GM23338 (cell line): ENCODE results near the gene ACTG1. TPM values are rescaled to one million over a fixed set of nuclear protein-coding genes. Genes with fewer than 3 reads are reported as not detected.

Experiments
- ATAC-seq: fragments of 200-7000 bp; cut with Tn5 transposase; 3 replicates; pipeline ENCODE4 v1.9.1; 2020
- DNase-seq: peaks from one replicate; pipeline ENCODE4 v3.0.0-alpha.2; 2015; ENCODE audit warnings: low spot score
- H2AFZ ChIP-seq: fragments of 200-600 bp; sonication (generic); 2 replicates; pipeline ENCODE4 v1.8.0; 2016; ENCODE audit warnings: antibody characterized with exemption, mild to moderate bottlenecking, moderate library complexity
- H3F3A ChIP-seq: fragments of 200-600 bp; sonication (generic); replicated peaks from 2 replicates; pipeline ENCODE4 v1.8.0; 2017; ENCODE audit warnings: antibody characterized with exemption, mixed run types, low read depth
- H3K27ac ChIP-seq: fragments of 200-600 bp; sonication (generic); 2 replicates; pipeline ENCODE4 v1.6.1; 2016; ENCODE audit warnings: low read depth
- H3K27me3 ChIP-seq: fragments of 200-600 bp; sonication (generic); 2 replicates; pipeline ENCODE4 v1.8.0; 2016; ENCODE audit warnings: mild to moderate bottlenecking, mixed run types, moderate library complexity; ENCODE audit not compliant: insufficient read depth
- H3K36me3 ChIP-seq: fragments of 200-600 bp; sonication (generic); 2 replicates; pipeline ENCODE4 v1.8.0; 2016; ENCODE audit warnings: mild to moderate bottlenecking; ENCODE audit not compliant: insufficient read depth
- H3K4me1 ChIP-seq: fragments of 200-600 bp; sonication (generic); 2 replicates; pipeline ENCODE4 v1.8.0; 2016; ENCODE audit warnings: mild to moderate bottlenecking, moderate library complexity; ENCODE audit not compliant: insufficient read depth
- H3K4me2 ChIP-seq: fragments of 200-600 bp; sonication (generic); 2 replicates; pipeline ENCODE4 v1.7.1; 2017; ENCODE audit warnings: mixed run types
- H3K4me3 ChIP-seq: fragments of 200-600 bp; sonication (generic); 2 replicates; pipeline ENCODE4 v1.6.1; 2016; ENCODE audit warnings: mixed run types
- H3K79me2 ChIP-seq: fragments of 200-600 bp; sonication (generic); replicated peaks from 2 replicates; pipeline ENCODE4 v1.8.0; 2017; ENCODE audit warnings: mild to moderate bottlenecking; ENCODE audit not compliant: insufficient read depth
- H3K9me2 ChIP-seq: fragments of 200-600 bp; sonication (generic); 2 replicates; pipeline ENCODE4 v1.8.0; 2017; ENCODE audit not compliant: insufficient read depth
- H4K20me1 ChIP-seq: fragments of 200-600 bp; sonication (generic); replicated peaks from 2 replicates; pipeline ENCODE4 v1.8.0; 2017; ENCODE audit warnings: mild to moderate bottlenecking; ENCODE audit not compliant: insufficient read depth
- H3K27ac Mint-ChIP-seq: 2 replicates; pipeline ENCODE4 v1.8.0; 2020; ENCODE audit warnings: inconsistent platforms, mild to moderate bottlenecking, moderate library complexity, mixed read lengths
- H3K27me3 Mint-ChIP-seq: 3 replicates; pipeline ENCODE4 v1.8.0; 2022; ENCODE audit warnings: low read depth, mild to moderate bottlenecking, moderate library complexity, mixed read lengths, inconsistent platforms; ENCODE audit not compliant: insufficient read depth, poor library complexity
- H3K36me3 Mint-ChIP-seq: 3 replicates; pipeline ENCODE4 v1.8.0; 2021; ENCODE audit warnings: low read depth, mild to moderate bottlenecking, inconsistent platforms, moderate library complexity, mixed read lengths
- H3K4me1 Mint-ChIP-seq: 3 replicates; pipeline ENCODE4 v1.8.0; 2020; ENCODE audit warnings: mild to moderate bottlenecking, inconsistent platforms, mixed read lengths
- H3K4me3 Mint-ChIP-seq: 3 replicates; pipeline ENCODE4 v1.8.0; 2021; ENCODE audit warnings: moderate library complexity, mild to moderate bottlenecking, inconsistent platforms, mixed read lengths
- H3K9me3 Mint-ChIP-seq: 3 replicates; pipeline ENCODE4 v1.8.0; 2020; ENCODE audit warnings: moderate library complexity, mild to moderate bottlenecking, inconsistent platforms, mixed read lengths
- CREB1 ChIP-seq: fragments of 250-450 bp; sonication (Bioruptor Pico); IDR thresholded peaks from 2 replicates; pipeline ENCODE4 v1.5.0; 2020; ENCODE audit warnings: low read depth, mild to moderate bottlenecking, moderate library complexity
- EZH2 ChIP-seq: fragments of 200-600 bp; sonication (generic); IDR thresholded peaks from one replicate; pipeline ENCODE4 v1.8.0; 2017; ENCODE audit warnings: antibody characterized with exemption, mild to moderate bottlenecking, low read depth; ENCODE audit not compliant: unreplicated experiment
- EZH2phosphoT487 ChIP-seq: fragments of 200-600 bp; sonication (generic); IDR thresholded peaks from one replicate; pipeline ENCODE4 v1.8.1; 2018; ENCODE audit warnings: antibody characterized with exemption; ENCODE audit not compliant: unreplicated experiment
- JUNB ChIP-seq: IDR thresholded peaks from one replicate; pipeline ENCODE4 v1.6.1; 2016; ENCODE audit warnings: antibody characterized with exemption; ENCODE audit not compliant: unreplicated experiment
- POLR2AphosphoS5 ChIP-seq: IDR thresholded peaks from 2 replicates; pipeline ENCODE4 v1.6.1; 2016; ENCODE audit warnings: antibody characterized with exemption, low read depth
- STAT1 ChIP-seq: IDR thresholded peaks from one replicate; pipeline ENCODE4 v1.6.1; 2016; ENCODE audit warnings: antibody characterized with exemption; ENCODE audit not compliant: unreplicated experiment
- ZNF114 ChIP-seq: fragments of 250-450 bp; sonication (Bioruptor Pico); IDR thresholded peaks from 2 replicates; pipeline ENCODE4 v1.5.0; 2020; ENCODE audit warnings: mild to moderate bottlenecking, moderate library complexity
- polyA plus RNA-seq: library from polyadenylated mRNA; unstranded; fragments of >200 nt; fragmentation: Nextera tagmentation; extraction: Ambion mirVana; gene quantifications from 2 replicates; pipeline ENCODE4 v1.2.1, GENCODE V29; 2016
- total RNA-seq: library from RNA; depleted of rRNA; stranded (reverse); fragments of >200 nt; shearing (Covaris generic); gene quantifications from 2 replicates; pipeline ENCODE4 v1.2.3, GENCODE V29; 2014
- TF ChIP-seq, protein P1 (sequence below), 2 experiments: fragments of 200-600 bp in 1 of 2; sonication (generic) in 1 of 2; conservative IDR thresholded peaks; 2 replicates each; pipeline versions ENCODE4 v1.5.1 to v1.6.1; 2016 to 2017; ENCODE audit warnings: antibody characterized with exemption in 2 of 2, low read depth in 2 of 2, mild to moderate bottlenecking in 2 of 2, moderate library complexity in 1 of 2
- TF ChIP-seq, protein P2 (sequence below): IDR thresholded peaks from 2 replicates; pipeline ENCODE4 v1.6.1; 2016; ENCODE audit warnings: antibody characterized with exemption
- TF ChIP-seq, protein P3 (sequence below): fragments of 250-450 bp; sonication (Bioruptor Pico); IDR thresholded peaks from 2 replicates; pipeline ENCODE4 v1.5.0; 2020; ENCODE audit warnings: mild to moderate bottlenecking, moderate library complexity

Gene ACTG1
- total and polyA plus RNA-seq, 2 experiments from 2014 or later = 1,867 to 4,739 TPM

DNA sequence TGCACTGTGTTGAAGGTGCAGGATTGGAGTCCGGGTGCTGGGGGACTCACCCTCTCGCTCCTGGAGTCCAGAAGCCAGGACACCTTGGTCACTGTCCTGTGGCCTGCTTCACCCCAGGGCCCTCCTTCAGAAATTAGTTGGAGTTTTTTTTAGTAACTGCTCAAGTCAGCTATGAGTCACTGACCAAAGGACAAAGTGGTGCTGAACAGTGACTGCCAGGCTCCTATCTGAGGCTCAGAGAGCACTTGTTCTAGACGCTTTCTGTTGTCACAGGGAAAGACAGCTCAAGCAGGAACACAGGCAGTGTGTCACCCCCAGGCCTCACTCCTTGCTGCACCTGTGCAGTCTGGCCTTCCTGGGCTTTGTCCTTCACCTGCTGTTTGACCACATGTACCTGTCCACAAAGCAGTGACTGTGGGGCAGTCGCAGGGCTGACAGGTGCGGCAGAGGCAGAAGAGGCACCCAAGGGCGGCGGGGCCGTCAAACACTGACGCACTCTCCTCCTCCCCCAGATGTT is 43.6 kb upstream of the ACTG1 start:
- TF ChIP-seq EZH2phosphoT487 (no peak), POLR2AphosphoS5 (no peak), JUNB (no peak), STAT1 (no peak), CREB1 (CRISPR knock-in tag) (no peak), EZH2 (no peak), ZNF114 (CRISPR knock-in tag) (no peak)
- TF ChIP-seq, protein P1, sequence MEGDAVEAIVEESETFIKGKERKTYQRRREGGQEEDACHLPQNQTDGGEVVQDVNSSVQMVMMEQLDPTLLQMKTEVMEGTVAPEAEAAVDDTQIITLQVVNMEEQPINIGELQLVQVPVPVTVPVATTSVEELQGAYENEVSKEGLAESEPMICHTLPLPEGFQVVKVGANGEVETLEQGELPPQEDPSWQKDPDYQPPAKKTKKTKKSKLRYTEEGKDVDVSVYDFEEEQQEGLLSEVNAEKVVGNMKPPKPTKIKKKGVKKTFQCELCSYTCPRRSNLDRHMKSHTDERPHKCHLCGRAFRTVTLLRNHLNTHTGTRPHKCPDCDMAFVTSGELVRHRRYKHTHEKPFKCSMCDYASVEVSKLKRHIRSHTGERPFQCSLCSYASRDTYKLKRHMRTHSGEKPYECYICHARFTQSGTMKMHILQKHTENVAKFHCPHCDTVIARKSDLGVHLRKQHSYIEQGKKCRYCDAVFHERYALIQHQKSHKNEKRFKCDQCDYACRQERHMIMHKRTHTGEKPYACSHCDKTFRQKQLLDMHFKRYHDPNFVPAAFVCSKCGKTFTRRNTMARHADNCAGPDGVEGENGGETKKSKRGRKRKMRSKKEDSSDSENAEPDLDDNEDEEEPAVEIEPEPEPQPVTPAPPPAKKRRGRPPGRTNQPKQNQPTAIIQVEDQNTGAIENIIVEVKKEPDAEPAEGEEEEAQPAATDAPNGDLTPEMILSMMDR (conservative IDR thresholded peaks at IDR 0.05; ENCODE audit: low read depth in 2 of 2) = no peak
- TF ChIP-seq, protein P2, sequence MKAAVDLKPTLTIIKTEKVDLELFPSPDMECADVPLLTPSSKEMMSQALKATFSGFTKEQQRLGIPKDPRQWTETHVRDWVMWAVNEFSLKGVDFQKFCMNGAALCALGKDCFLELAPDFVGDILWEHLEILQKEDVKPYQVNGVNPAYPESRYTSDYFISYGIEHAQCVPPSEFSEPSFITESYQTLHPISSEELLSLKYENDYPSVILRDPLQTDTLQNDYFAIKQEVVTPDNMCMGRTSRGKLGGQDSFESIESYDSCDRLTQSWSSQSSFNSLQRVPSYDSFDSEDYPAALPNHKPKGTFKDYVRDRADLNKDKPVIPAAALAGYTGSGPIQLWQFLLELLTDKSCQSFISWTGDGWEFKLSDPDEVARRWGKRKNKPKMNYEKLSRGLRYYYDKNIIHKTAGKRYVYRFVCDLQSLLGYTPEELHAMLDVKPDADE = no peak
- TF ChIP-seq, protein P3, sequence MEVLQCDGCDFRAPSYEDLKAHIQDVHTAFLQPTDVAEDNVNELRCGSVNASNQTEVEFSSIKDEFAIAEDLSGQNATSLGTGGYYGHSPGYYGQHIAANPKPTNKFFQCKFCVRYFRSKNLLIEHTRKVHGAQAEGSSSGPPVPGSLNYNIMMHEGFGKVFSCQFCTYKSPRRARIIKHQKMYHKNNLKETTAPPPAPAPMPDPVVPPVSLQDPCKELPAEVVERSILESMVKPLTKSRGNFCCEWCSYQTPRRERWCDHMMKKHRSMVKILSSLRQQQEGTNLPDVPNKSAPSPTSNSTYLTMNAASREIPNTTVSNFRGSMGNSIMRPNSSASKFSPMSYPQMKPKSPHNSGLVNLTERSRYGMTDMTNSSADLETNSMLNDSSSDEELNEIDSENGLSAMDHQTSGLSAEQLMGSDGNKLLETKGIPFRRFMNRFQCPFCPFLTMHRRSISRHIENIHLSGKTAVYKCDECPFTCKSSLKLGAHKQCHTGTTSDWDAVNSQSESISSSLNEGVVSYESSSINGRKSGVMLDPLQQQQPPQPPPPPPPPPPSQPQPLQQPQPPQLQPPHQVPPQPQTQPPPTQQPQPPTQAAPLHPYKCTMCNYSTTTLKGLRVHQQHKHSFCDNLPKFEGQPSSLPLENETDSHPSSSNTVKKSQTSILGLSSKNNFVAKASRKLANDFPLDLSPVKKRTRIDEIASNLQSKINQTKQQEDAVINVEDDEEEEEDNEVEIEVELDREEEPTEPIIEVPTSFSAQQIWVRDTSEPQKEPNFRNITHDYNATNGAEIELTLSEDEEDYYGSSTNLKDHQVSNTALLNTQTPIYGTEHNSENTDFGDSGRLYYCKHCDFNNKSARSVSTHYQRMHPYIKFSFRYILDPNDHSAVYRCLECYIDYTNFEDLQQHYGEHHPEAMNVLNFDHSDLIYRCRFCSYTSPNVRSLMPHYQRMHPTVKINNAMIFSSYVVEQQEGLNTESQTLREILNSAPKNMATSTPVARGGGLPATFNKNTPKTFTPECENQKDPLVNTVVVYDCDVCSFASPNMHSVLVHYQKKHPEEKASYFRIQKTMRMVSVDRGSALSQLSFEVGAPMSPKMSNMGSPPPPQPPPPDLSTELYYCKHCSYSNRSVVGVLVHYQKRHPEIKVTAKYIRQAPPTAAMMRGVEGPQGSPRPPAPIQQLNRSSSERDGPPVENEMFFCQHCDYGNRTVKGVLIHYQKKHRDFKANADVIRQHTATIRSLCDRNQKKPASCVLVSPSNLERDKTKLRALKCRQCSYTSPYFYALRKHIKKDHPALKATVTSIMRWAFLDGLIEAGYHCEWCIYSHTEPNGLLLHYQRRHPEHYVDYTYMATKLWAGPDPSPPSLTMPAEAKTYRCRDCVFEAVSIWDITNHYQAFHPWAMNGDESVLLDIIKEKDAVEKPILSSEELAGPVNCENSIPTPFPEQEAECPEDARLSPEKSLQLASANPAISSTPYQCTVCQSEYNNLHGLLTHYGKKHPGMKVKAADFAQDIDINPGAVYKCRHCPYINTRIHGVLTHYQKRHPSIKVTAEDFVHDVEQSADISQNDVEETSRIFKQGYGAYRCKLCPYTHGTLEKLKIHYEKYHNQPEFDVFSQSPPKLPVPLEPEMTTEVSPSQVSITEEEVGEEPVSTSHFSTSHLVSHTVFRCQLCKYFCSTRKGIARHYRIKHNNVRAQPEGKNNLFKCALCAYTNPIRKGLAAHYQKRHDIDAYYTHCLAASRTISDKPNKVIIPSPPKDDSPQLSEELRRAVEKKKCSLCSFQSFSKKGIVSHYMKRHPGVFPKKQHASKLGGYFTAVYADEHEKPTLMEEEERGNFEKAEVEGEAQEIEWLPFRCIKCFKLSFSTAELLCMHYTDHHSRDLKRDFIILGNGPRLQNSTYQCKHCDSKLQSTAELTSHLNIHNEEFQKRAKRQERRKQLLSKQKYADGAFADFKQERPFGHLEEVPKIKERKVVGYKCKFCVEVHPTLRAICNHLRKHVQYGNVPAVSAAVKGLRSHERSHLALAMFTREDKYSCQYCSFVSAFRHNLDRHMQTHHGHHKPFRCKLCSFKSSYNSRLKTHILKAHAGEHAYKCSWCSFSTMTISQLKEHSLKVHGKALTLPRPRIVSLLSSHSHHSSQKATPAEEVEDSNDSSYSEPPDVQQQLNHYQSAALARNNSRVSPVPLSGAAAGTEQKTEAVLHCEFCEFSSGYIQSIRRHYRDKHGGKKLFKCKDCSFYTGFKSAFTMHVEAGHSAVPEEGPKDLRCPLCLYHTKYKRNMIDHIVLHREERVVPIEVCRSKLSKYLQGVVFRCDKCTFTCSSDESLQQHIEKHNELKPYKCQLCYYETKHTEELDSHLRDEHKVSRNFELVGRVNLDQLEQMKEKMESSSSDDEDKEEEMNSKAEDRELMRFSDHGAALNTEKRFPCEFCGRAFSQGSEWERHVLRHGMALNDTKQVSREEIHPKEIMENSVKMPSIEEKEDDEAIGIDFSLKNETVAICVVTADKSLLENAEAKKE (CRISPR knock-in tag) = no peak
- Mint-ChIP-seq H3K4me3 (no peak overlapping the region; the same call in 2 of the 3 replicates), H3K27ac (no peak overlapping the region), H3K9me3 (no peaks in the 10 kb centered on the region), H3K27me3 (peaks cover 26% of the 10 kb centered on the region), H3K36me3 (peaks cover 38% of the 10 kb centered on the region), H3K4me1 (peaks cover 20% of the 10 kb centered on the region)
- no peak overlapping the region for H2AFZ ChIP-seq
- H3K9me2 ChIP-seq = no peaks in the 10 kb centered on the region
- no peak overlapping the region for H3K4me3 ChIP-seq
- DNase-seq = no peak
- no peak for ATAC-seq
- peaks cover 15% of the 10 kb centered on the region for H3F3A ChIP-seq
- H3K27me3 ChIP-seq = no peaks in the 10 kb centered on the region
- peaks cover 8% of the 10 kb centered on the region; the same call in 1 of the 2 replicates for H3K4me1 ChIP-seq
- H3K79me2 ChIP-seq = peaks cover 5% of the 10 kb centered on the region; the same call in 1 of the 2 replicates
- no peak overlapping the region for H3K4me2 ChIP-seq
- H3K27ac ChIP-seq = no peak overlapping the region
- peaks cover 5% of the 10 kb centered on the region for H3K36me3 ChIP-seq
- H4K20me1 ChIP-seq = no peaks in the 10 kb centered on the region
